Prostate gland (tissue), 2 donors: Measurements from ENCODE around the gene MAP1B. TPM values are rescaled to one million over a fixed set of nuclear protein-coding genes. Genes with fewer than 3 reads are reported as not detected.
"Not testable (repeated sequence)": the region's sequence is repeated elsewhere in the genome, so short reads cannot be mapped to it uniquely, and the experiment has no call there.

ENCODE experiments used
- DNase-seq: peaks from one replicate; pipeline ENCODE4 v3.0.0-alpha.2; 2019; ENCODE audit warnings: low spot score
- H3K27ac ChIP-seq, 2 donors: fragments of 200-600 bp; sonication (generic); 2 replicates each; pipeline ENCODE4 v1.5.1; 2017 to 2019
- H3K27me3 ChIP-seq: fragments of 200-600 bp; sonication (generic); replicated peaks from 2 replicates; pipeline ENCODE4 v1.5.1; 2019; ENCODE audit not compliant: insufficient read depth
- H3K36me3 ChIP-seq, 2 donors: fragments of 200-600 bp; sonication (generic); 1 replicate in 1 of 2; 2 replicates in 1 of 2; pipeline versions ENCODE4 v1.5.1 to v1.8.1; 2017 to 2019
- H3K4me1 ChIP-seq: fragments of 200-600 bp; sonication (generic); replicated peaks from 2 replicates; pipeline ENCODE4 v1.5.1; 2019
- H3K4me3 ChIP-seq, 2 donors: fragments of 200-600 bp; sonication (generic); 2 replicates each; pipeline ENCODE4 v1.5.1; 2017 to 2019
- H3K9me3 ChIP-seq: fragments of 200-600 bp; sonication (generic); 2 replicates; pipeline ENCODE4 v1.5.1; 2017
- POLR2A ChIP-seq: fragments of 450-650 bp; IDR thresholded peaks from one replicate; pipeline ENCODE4 v1.6.1; 2016; ENCODE audit warnings: antibody characterized with exemption, mild to moderate bottlenecking
- POLR2AphosphoS5 ChIP-seq: sonication (generic); formaldehyde crosslinking; IDR thresholded peaks from one replicate; pipeline ENCODE4 v1.6.1; 2017; ENCODE audit warnings: antibody characterized with exemption
- WGBS: methylation state at CpG from one replicate; pipeline ENCODE4 v1.1.5; 2018; 5-methylcytosine and 5-hydroxymethylcytosine counted together
- intact Hi-C: fragments of 100-400 bp; cut with DNase I; formaldehyde crosslinking; loops from one replicate; pipeline ENCODE4 v1.14.2; 2022
- total RNA-seq, 2 donors: library from RNA; depleted of rRNA; stranded (reverse); fragments of >200 nt; gene quantifications; one replicate each; pipeline ENCODE4 v1.1.0, GENCODE V29; 2016
- TF ChIP-seq, protein P1 (sequence below), 4 experiments: fragments of 200-600 bp in 2 of 4; fragments of 450-650 bp in 2 of 4; sonication (generic) in 2 of 4; IDR thresholded peaks; 1 replicate in 3 of 4; 2 replicates in 1 of 4; pipeline ENCODE4 v1.5.1; 2016 to 2019; ENCODE audit warnings: antibody characterized with exemption in 4 of 4, mild to moderate bottlenecking in 2 of 4, moderate library complexity in 2 of 4

The MAP1B gene
- total RNA-seq, 2 donors from 2014 or later, result 99.6 to 515 TPM

GRCh38 chr5:72167804-72168203 is 60.5 kb downstream of the MAP1B start:
- no peaks in the 10 kb centered on the region for H3K4me1 ChIP-seq
- no peaks in the 10 kb centered on the region for H3K36me3 ChIP-seq
- 58% methylated on average over 8 of the region's 8 CpGs for WGBS
- no peak for DNase-seq
- no peaks in the 10 kb centered on the region for H3K27me3 ChIP-seq
- TF ChIP-seq POLR2AphosphoS5, result no peak
- no peaks in the 10 kb centered on the region for H3K9me3 ChIP-seq
- intact Hi-C loops, result no loop called here
- no peak overlapping the region for H3K4me3 ChIP-seq
- no peak overlapping the region for H3K27ac ChIP-seq

GRCh38 chr5:72170101-72170500 is 62.8 kb downstream of the MAP1B start:
- intact Hi-C loops, result no loop called here
- H3K4me3 ChIP-seq, result no peak overlapping the region
- TF ChIP-seq POLR2AphosphoS5, result no peak
- no peak for TF ChIP-seq POLR2A
- TF ChIP-seq, protein P1, sequence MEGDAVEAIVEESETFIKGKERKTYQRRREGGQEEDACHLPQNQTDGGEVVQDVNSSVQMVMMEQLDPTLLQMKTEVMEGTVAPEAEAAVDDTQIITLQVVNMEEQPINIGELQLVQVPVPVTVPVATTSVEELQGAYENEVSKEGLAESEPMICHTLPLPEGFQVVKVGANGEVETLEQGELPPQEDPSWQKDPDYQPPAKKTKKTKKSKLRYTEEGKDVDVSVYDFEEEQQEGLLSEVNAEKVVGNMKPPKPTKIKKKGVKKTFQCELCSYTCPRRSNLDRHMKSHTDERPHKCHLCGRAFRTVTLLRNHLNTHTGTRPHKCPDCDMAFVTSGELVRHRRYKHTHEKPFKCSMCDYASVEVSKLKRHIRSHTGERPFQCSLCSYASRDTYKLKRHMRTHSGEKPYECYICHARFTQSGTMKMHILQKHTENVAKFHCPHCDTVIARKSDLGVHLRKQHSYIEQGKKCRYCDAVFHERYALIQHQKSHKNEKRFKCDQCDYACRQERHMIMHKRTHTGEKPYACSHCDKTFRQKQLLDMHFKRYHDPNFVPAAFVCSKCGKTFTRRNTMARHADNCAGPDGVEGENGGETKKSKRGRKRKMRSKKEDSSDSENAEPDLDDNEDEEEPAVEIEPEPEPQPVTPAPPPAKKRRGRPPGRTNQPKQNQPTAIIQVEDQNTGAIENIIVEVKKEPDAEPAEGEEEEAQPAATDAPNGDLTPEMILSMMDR (IDR thresholded peaks at IDR 0.05), result no peak
- H3K4me1 ChIP-seq, result no peaks in the 10 kb centered on the region
- WGBS, result 74% methylated on average over 2 of the region's 2 CpGs
- H3K27me3 ChIP-seq, result no peaks in the 10 kb centered on the region
- H3K9me3 ChIP-seq, result no peaks in the 10 kb centered on the region
- DNase-seq, result no peak
- H3K36me3 ChIP-seq, result no peaks in the 10 kb centered on the region
- H3K27ac ChIP-seq, result no peak overlapping the region

- WGBS, result 100% methylated on average over 3 of the region's 3 CpGs
Observed at GRCh38 chr5:72171181-72171580, 63.9 kb downstream of the MAP1B start.

GRCh38 chr5:72171667-72172066 is 64.4 kb downstream of the MAP1B start:
- Histone ChIP-seq H3K4me3 (no peak overlapping the region), H3K36me3 (no peaks in the 10 kb centered on the region), H3K27me3 (no peaks in the 10 kb centered on the region), H3K9me3 (no peaks in the 10 kb centered on the region), H3K27ac (no peak overlapping the region), H3K4me1 (no peaks in the 10 kb centered on the region)
- no peak for DNase-seq
- intact Hi-C loops, result no loop called here
- 83% methylated on average over 6 of the region's 6 CpGs for WGBS
- no peak for TF ChIP-seq POLR2AphosphoS5
- TF ChIP-seq POLR2A, result no peak
- TF ChIP-seq, protein P1 (IDR thresholded peaks at IDR 0.05), result no peak

More at GRCh38 chr5:72171181-72171580, 63.9 kb downstream of the MAP1B start:
- DNase-seq, H3K4me3 ChIP-seq, H3K27me3 ChIP-seq, H3K4me1 ChIP-seq, intact Hi-C loops, H3K36me3 ChIP-seq, H3K27ac ChIP-seq, H3K9me3 ChIP-seq: not testable (repeated sequence)

- Histone ChIP-seq H3K9me3 (no peaks in the 10 kb centered on the region), H3K4me1 (no peaks in the 10 kb centered on the region), H3K36me3 (no peaks in the 10 kb centered on the region), H3K27me3 (no peaks in the 10 kb centered on the region), H3K27ac (no peak overlapping the region), H3K4me3 (no peak overlapping the region)
- 96% methylated on average over 4 of the region's 4 CpGs for WGBS
- intact Hi-C loops, result no loop called here
- DNase-seq, result no peak
- no peak for TF ChIP-seq POLR2A
Observed at GRCh38 chr5:72172786-72173185, 65.5 kb downstream of the MAP1B start.

- TF ChIP-seq POLR2AphosphoS5 (no peak), POLR2A (no peak)
- TF ChIP-seq, protein P1 (IDR thresholded peaks at IDR 0.05), result no peak
- H3K27me3 ChIP-seq, result no peaks in the 10 kb centered on the region
- no peak overlapping the region for H3K4me3 ChIP-seq
- 94% methylated on average over 3 of the region's 3 CpGs for WGBS
- no peak overlapping the region for H3K27ac ChIP-seq
- no peaks in the 10 kb centered on the region for H3K9me3 ChIP-seq
- intact Hi-C loops, result no loop called here
- no peaks in the 10 kb centered on the region for H3K36me3 ChIP-seq
- no peaks in the 10 kb centered on the region for H3K4me1 ChIP-seq
- DNase-seq, result no peak
Observed at GRCh38 chr5:72177538-72177937, 70.3 kb downstream of the MAP1B start.
